Measurements from ENCODE around the gene RBM20. TPM values are rescaled to one million over a fixed set of nuclear protein-coding genes. Genes with fewer than 3 reads are reported as not detected.
A peak's percentile ranks its signal among the peaks of the same experiment; 100 is the strongest.

The RBM20 gene
- total RNA-seq, 1 donor from 2014 or later, result 1.5 TPM

DNA sequence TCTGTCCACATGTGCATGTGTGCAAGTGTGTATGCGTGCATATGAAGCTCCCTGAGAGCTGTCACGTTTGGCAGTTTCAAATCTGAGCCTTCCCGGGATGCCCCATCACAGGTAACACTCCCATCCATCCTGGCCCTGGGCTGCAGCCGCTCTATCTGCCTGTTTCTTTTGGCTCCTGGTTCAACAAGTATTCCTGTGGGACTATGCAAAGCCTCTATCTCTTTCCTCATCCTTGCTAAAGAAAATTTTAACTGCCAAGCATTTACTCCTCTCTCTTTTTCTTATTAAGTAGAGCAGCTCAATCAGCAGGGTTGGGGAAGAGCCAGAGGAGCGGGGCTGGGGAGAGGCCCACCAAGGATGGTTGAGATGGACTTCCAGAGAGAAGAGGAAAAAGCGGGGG, 203.2 kb downstream of the RBM20 start:
- H3K36me3 Mint-ChIP-seq (ENCODE audit: insufficient read depth), result no peaks in the 10 kb centered on the region
- H3K4me1 Mint-ChIP-seq (ENCODE audit: low read depth), result peaks cover 63% of the 10 kb centered on the region
- no peaks in the 10 kb centered on the region for H3K9me3 Mint-ChIP-seq (ENCODE audit: low read depth)

DNA sequence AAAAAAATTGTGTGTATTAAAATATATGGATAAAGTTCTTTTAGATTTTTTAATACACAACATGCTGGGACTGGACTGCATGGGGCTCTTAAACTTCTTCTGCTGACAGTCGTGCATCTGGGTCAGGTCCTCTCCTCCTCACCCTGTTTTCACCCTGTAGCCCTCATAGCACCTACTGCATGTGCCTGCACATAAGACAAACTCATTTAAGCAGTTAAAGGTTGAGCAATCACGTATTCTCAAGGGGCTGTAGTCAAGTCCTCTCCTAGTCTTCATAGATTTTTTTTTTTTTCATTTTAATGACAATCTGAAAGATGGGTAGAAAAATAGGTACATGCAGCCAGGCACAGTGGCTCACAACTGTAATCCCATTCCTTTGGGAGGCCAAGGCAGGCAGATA, 204.0 kb downstream of the RBM20 start:
- H3K27ac Mint-ChIP-seq, result no peak overlapping the region
- no peaks in the 10 kb centered on the region for H3K27me3 Mint-ChIP-seq
- TF ChIP-seq, protein P1, sequence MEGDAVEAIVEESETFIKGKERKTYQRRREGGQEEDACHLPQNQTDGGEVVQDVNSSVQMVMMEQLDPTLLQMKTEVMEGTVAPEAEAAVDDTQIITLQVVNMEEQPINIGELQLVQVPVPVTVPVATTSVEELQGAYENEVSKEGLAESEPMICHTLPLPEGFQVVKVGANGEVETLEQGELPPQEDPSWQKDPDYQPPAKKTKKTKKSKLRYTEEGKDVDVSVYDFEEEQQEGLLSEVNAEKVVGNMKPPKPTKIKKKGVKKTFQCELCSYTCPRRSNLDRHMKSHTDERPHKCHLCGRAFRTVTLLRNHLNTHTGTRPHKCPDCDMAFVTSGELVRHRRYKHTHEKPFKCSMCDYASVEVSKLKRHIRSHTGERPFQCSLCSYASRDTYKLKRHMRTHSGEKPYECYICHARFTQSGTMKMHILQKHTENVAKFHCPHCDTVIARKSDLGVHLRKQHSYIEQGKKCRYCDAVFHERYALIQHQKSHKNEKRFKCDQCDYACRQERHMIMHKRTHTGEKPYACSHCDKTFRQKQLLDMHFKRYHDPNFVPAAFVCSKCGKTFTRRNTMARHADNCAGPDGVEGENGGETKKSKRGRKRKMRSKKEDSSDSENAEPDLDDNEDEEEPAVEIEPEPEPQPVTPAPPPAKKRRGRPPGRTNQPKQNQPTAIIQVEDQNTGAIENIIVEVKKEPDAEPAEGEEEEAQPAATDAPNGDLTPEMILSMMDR (IDR thresholded peaks at IDR 0.05; ENCODE audit: unreplicated experiment), result no peak
- DNase-seq (ENCODE audit: low spot score, unreplicated experiment), result no peak
- H3K4me3 Mint-ChIP-seq (ENCODE audit: low read depth), result no peak overlapping the region
- no peaks in the 10 kb centered on the region for H3K9me3 Mint-ChIP-seq (ENCODE audit: low read depth)
- H3K4me1 Mint-ChIP-seq (ENCODE audit: low read depth), result peaks cover 59% of the 10 kb centered on the region
- H3K36me3 Mint-ChIP-seq (ENCODE audit: insufficient read depth), result no peaks in the 10 kb centered on the region

More for the DNA sequence above, 203.2 kb downstream of the RBM20 start:
- no peak overlapping the region for H3K4me3 Mint-ChIP-seq (ENCODE audit: low read depth)
- H3K27me3 Mint-ChIP-seq, result no peaks in the 10 kb centered on the region
- TF ChIP-seq, protein P1 (IDR thresholded peaks at IDR 0.05; ENCODE audit: unreplicated experiment), result no peak
- DNase-seq (ENCODE audit: low spot score, unreplicated experiment), result no peak
- H3K27ac Mint-ChIP-seq, result peak overlapping the region; percentile 71

DNA sequence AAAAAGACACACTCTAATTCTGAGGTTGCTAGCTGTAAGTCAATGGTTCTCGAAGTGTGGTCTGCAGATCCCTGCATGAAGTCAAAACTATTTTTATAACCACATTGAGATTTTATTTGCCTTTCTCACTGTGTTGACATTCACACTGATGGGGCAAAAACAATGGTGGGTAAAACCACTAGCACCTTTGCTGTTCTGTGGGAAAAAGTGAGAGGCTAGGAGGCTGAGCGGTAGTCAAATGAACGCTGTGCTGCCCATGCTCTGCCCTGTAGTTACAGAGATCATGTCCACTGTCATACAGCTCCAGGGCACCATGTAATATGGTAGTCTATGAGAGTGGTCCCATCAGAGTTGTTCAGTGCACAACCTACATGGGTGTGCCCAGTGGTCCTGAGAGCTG, 206.0 kb downstream of the RBM20 start:
- Mint-ChIP-seq H3K4me1 (ENCODE audit: low read depth) (peaks cover 48% of the 10 kb centered on the region), H3K9me3 (ENCODE audit: low read depth) (no peaks in the 10 kb centered on the region), H3K27me3 (peaks cover 4% of the 10 kb centered on the region), H3K36me3 (ENCODE audit: insufficient read depth) (no peaks in the 10 kb centered on the region), H3K4me3 (ENCODE audit: low read depth) (no peak overlapping the region), H3K27ac (no peak overlapping the region)
- DNase-seq (ENCODE audit: low spot score, unreplicated experiment), result no peak
- TF ChIP-seq, protein P1 (IDR thresholded peaks at IDR 0.05; ENCODE audit: unreplicated experiment), result no peak

DNA sequence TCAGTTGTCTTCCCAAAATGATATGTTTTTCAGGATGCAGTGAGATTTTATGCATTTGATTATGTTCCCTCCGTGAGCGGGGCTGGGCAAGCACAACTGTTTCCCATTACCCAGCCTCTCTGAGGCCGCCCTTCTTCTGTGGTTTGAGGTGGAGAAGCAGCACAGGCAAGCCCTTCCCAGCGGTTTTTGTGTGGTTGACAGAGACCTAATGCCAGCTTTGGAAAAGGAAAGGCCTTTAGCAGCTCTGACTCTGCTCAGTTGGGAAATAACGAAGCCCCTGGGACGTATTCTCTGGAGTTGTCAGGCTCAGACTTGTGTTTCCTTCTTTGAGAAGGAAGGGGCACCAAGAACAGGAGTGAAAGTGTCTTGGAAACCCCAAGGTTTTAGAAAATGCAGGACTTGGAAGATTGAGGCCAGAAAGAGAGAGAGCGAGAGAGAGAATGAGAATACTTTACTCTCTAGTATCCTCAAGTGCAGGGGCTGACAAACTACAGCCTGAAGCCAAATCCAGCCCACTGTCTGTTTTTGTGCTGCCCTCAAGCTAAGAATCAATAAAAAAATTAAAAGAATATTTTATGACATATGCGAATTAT, 207.0 kb downstream of the RBM20 start:
- H3K4me1 Mint-ChIP-seq (ENCODE audit: low read depth), result peaks cover 39% of the 10 kb centered on the region
- H3K36me3 Mint-ChIP-seq (ENCODE audit: insufficient read depth), result no peaks in the 10 kb centered on the region
- H3K27ac Mint-ChIP-seq, result no peak overlapping the region
- no peak overlapping the region for H3K4me3 Mint-ChIP-seq (ENCODE audit: low read depth)
- H3K27me3 Mint-ChIP-seq, result peaks cover 4% of the 10 kb centered on the region
- DNase-seq (ENCODE audit: low spot score, unreplicated experiment), result no peak
- H3K9me3 Mint-ChIP-seq (ENCODE audit: low read depth), result no peaks in the 10 kb centered on the region
- TF ChIP-seq, protein P1 (IDR thresholded peaks at IDR 0.05; ENCODE audit: unreplicated experiment), result no peak

DNA sequence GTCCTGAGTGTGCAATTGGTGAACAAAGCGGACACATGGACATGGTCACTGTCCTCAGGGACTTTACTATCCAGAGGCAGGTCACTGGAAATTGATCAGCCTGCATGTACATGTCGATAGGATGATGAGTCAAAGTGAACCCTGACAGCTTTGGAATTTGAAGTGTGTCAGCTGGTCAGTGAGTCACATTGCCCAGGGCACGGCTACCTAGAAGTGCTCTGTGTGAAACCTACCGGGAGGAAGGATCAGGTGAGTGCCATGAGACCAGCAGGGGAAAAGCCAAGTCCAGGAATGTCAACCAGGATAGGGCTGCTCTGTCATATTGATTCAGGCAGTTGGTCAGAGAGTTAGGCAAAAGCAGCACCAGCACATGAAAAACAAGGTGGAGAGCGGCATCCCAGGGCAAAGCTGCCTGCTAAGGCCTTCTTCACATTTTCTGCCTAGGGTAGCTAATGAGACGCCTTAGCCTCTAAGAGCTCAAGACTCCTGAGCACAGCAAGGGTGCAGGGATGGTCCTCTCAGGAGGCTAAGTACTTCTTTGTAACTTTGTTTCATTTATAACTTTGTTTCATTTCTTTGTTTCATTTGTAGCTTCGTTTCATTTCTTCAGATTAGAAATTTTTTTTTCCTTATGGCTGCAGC, 208.2 kb downstream of the RBM20 start:
- Mint-ChIP-seq H3K9me3 (ENCODE audit: low read depth) (no peaks in the 10 kb centered on the region), H3K4me1 (ENCODE audit: low read depth) (peaks cover 30% of the 10 kb centered on the region), H3K4me3 (ENCODE audit: low read depth) (no peak overlapping the region), H3K36me3 (ENCODE audit: insufficient read depth) (no peaks in the 10 kb centered on the region), H3K27ac (no peak overlapping the region), H3K27me3 (peaks cover 4% of the 10 kb centered on the region)
- TF ChIP-seq, protein P1 (IDR thresholded peaks at IDR 0.05; ENCODE audit: unreplicated experiment), result no peak
- no peak for DNase-seq (ENCODE audit: low spot score, unreplicated experiment)

Data from progenitor cell of endocrine pancreas (in vitro differentiated cells).